WI38 (cell line): ENCODE data around the gene DST.

Source experiments
- H3K4me3 ChIP-seq: 2 replicates; pipeline ENCODE4 v1.5.1; 2011; ENCODE audit warnings: low read depth, mild to moderate bottlenecking, control low read depth, low read length
- CTCF ChIP-seq: IDR thresholded peaks from 2 replicates; pipeline ENCODE4 v1.5.1; 2012; ENCODE audit warnings: low read depth, mild to moderate bottlenecking, control low read depth, low read length

DST gene

GRCh38 chr6:56450882-56451739 lies 191.6 kb downstream of the DST start:
- no peak for TF ChIP-seq CTCF
- H3K4me3 ChIP-seq, result no peak overlapping the region

- H3K4me3 ChIP-seq, result no peak overlapping the region
- no peak for TF ChIP-seq CTCF
Observed at GRCh38 chr6:56450376-56450775, 192.3 kb downstream of the DST start.

GRCh38 chr6:56448046-56448445 lies 194.6 kb downstream of the DST start:
- no peak overlapping the region for H3K4me3 ChIP-seq

GRCh38 chr6:56445818-56446217 lies 196.9 kb downstream of the DST start:
- H3K4me3 ChIP-seq, result no peak overlapping the region
- TF ChIP-seq CTCF, result no peak

More at GRCh38 chr6:56448046-56448445, 194.6 kb downstream of the DST start:
- no peak for TF ChIP-seq CTCF

GRCh38 chr6:56444855-56445254 lies 197.8 kb downstream of the DST start:
- no peak for TF ChIP-seq CTCF
- no peak overlapping the region for H3K4me3 ChIP-seq

GRCh38 chr6:56440551-56440981 lies 202.1 kb downstream of the DST start:
- no peak overlapping the region for H3K4me3 ChIP-seq
- TF ChIP-seq CTCF, result no peak

GRCh38 chr6:56437171-56437900 lies 205.4 kb downstream of the DST start:
- no peak overlapping the region for H3K4me3 ChIP-seq
- no peak for TF ChIP-seq CTCF
